Measurements from ENCODE around the gene ARPIN. TPM values are rescaled to one million over a fixed set of nuclear protein-coding genes. Genes with fewer than 3 reads are reported as not detected.

The ARPIN gene
- total RNA-seq, 2 donors from 2014 or later, result 31.7 to 36.7 TPM

DNA sequence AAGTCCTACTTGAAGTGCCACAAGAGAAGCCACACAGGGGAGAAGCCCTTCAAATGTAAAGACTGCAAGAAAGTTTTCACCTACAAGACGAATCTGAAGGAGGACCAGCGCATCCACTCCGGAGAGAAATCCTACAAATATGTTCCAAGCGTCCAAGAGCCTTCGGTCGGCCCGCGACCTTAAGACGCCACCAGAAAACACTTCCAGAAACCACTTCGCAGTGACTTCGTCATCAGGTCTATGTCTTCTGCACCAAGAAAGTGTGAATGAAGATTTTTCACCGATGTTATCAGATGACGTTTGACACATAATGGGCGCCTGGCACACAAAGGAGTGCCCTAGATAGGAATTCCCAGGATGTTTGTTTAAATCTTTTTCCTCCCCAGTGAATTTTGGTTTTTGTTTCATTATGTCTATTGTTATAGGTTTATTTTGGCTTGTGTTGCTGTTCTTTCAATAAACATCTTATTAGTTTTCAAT, 24.1 kb upstream of the ARPIN start:
- no peaks in the 10 kb centered on the region for H3K27me3 ChIP-seq
- DNase-seq, result no peak
- H3K4me1 ChIP-seq, result no peaks in the 10 kb centered on the region
- TF ChIP-seq, protein P1, sequence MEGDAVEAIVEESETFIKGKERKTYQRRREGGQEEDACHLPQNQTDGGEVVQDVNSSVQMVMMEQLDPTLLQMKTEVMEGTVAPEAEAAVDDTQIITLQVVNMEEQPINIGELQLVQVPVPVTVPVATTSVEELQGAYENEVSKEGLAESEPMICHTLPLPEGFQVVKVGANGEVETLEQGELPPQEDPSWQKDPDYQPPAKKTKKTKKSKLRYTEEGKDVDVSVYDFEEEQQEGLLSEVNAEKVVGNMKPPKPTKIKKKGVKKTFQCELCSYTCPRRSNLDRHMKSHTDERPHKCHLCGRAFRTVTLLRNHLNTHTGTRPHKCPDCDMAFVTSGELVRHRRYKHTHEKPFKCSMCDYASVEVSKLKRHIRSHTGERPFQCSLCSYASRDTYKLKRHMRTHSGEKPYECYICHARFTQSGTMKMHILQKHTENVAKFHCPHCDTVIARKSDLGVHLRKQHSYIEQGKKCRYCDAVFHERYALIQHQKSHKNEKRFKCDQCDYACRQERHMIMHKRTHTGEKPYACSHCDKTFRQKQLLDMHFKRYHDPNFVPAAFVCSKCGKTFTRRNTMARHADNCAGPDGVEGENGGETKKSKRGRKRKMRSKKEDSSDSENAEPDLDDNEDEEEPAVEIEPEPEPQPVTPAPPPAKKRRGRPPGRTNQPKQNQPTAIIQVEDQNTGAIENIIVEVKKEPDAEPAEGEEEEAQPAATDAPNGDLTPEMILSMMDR (IDR thresholded peaks at IDR 0.05), result no peak
- no peak overlapping the region for H3K27ac ChIP-seq
- H3K36me3 ChIP-seq, result no peaks in the 10 kb centered on the region
- H3K9me3 ChIP-seq, result no peaks in the 10 kb centered on the region
- H3K4me3 ChIP-seq, result no peak overlapping the region
- intact Hi-C loops (cut with DNase I), result no loop called here
- H3K9ac ChIP-seq (ENCODE audit: low read depth in 2 of 2, low read length in 2 of 2), result no peak overlapping the region

- Histone ChIP-seq H3K27ac (no peak overlapping the region), H3K27me3 (no peaks in the 10 kb centered on the region), H3K36me3 (no peaks in the 10 kb centered on the region), H3K9ac (ENCODE audit: low read depth in 2 of 2, low read length in 2 of 2) (no peak overlapping the region), H3K4me3 (no peak overlapping the region), H3K9me3 (no peaks in the 10 kb centered on the region), H3K4me1 (no peaks in the 10 kb centered on the region)
- no peak for DNase-seq
- intact Hi-C loops (cut with DNase I), result no loop called here
- TF ChIP-seq, protein P1 (IDR thresholded peaks at IDR 0.05), result no peak
Observed at GRCh38 chr15:89936051-89936785, 23.5 kb upstream of the ARPIN start.

- Histone ChIP-seq H3K27ac (no peak overlapping the region), H3K27me3 (no peaks in the 10 kb centered on the region), H3K9me3 (no peaks in the 10 kb centered on the region), H3K4me1 (no peaks in the 10 kb centered on the region), H3K9ac (ENCODE audit: low read depth in 2 of 2, low read length in 2 of 2) (no peak overlapping the region), H3K36me3 (no peaks in the 10 kb centered on the region), H3K4me3 (no peak overlapping the region)
- no peak for DNase-seq
- TF ChIP-seq, protein P1 (IDR thresholded peaks at IDR 0.05), result no peak
- intact Hi-C loops (cut with DNase I), result no loop called here
Observed at GRCh38 chr15:89932880-89933279, 20.1 kb upstream of the ARPIN start.

DNA sequence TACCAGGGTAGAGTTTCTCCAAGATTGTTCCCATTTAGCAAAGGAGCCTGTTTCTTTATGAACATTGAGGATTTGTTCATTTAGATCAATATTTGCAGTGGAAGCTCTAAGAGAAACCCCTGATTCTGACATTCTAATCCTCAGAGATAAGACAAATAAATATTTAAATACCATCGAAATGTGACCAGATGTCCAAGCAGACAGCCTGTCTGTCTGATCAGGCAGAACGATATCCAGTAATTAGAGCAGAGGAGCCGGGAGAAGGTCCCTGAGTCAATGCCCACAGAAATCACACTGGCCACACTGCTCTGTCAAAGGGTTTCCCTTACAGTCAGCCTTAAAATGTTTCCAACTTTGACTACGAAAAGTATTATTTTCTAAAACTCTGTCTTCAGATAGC, 15.7 kb upstream of the ARPIN start:
- intact Hi-C loops (cut with DNase I), result no loop called here
- H3K9me3 ChIP-seq, result no peaks in the 10 kb centered on the region
- TF ChIP-seq, protein P1 (IDR thresholded peaks at IDR 0.05), result no peak
- H3K27me3 ChIP-seq, result no peaks in the 10 kb centered on the region
- no peak for DNase-seq
- no peaks in the 10 kb centered on the region for H3K4me1 ChIP-seq
- H3K9ac ChIP-seq (ENCODE audit: low read depth in 2 of 2, low read length in 2 of 2), result no peak overlapping the region
- no peak overlapping the region for H3K27ac ChIP-seq
- H3K4me3 ChIP-seq, result no peak overlapping the region
- no peaks in the 10 kb centered on the region for H3K36me3 ChIP-seq

DNA sequence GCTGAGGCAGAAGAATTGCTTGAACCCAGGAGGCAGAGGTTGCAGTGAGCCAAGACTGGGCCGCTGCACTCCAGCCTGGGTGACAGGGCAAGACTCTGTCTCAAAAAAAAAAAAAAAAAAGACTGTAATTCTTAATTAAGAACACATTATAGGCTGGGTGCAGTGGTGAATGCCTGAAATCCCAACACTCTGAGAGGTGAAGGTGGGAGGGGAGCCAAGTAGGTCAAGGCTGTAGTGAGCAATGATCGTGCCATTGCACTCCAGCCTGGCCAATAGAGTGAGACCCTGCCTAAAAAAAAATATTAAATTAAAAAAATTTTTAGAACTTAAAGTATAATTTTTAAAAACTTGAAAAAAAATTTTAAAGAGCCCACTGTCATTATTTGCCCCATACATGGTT, 13.4 kb upstream of the ARPIN start:
- no peaks in the 10 kb centered on the region for H3K36me3 ChIP-seq
- H3K27ac ChIP-seq, result no peak overlapping the region
- DNase-seq, result no peak
- H3K9me3 ChIP-seq, result no peaks in the 10 kb centered on the region
- H3K4me1 ChIP-seq, result no peaks in the 10 kb centered on the region
- TF ChIP-seq, protein P1 (IDR thresholded peaks at IDR 0.05), result no peak
- intact Hi-C loops (cut with DNase I), result no loop called here
- no peak overlapping the region for H3K9ac ChIP-seq (ENCODE audit: low read depth in 2 of 2, low read length in 2 of 2)
- no peaks in the 10 kb centered on the region for H3K27me3 ChIP-seq
- H3K4me3 ChIP-seq, result no peak overlapping the region

Data from colonic mucosa (tissue), 4 donors.